Keratinocyte (primary cell): ENCODE measurements around the gene ANAPC10. TPM values are rescaled to one million over a fixed set of nuclear protein-coding genes. Genes with fewer than 3 reads are reported as not detected.

ENCODE experiments used
- DNase-seq: peaks from one replicate; pipeline ENCODE4 v3.0.0-alpha.2; 2011; ENCODE audit warnings: low read depth, missing footprints, low spot score
- FAIRE-seq: peaks from 2 replicates; lab custom pipeline; 2011; peaks lifted over from hg19 to GRCh38; lab: Jason Lieb, UNC
- H2AFZ ChIP-seq: 2 replicates; pipeline ENCODE4 v1.6.0; 2012; ENCODE audit warnings: low read length, control low read depth, inconsistent platforms; ENCODE audit not compliant: control insufficient read depth
- H3K27ac ChIP-seq: 2 replicates; pipeline ENCODE4 v1.5.1; 2011; ENCODE audit warnings: low read length; ENCODE audit not compliant: control insufficient read depth, insufficient read depth
- H3K27me3 ChIP-seq: 3 replicates; pipeline ENCODE4 v1.6.0; 2011; ENCODE audit warnings: low read length; ENCODE audit not compliant: control insufficient read depth, insufficient read depth; ENCODE audit errors: extremely low read depth
- H3K36me3 ChIP-seq, 2 experiments: 2 replicates in 1 of 2; 3 replicates in 1 of 2; pipeline ENCODE4 v1.5.1; 2011; ENCODE audit warnings: low read length in 2 of 2, mild to moderate bottlenecking in 1 of 2; ENCODE audit not compliant: control insufficient read depth in 2 of 2, insufficient read depth in 2 of 2; ENCODE audit errors: extremely low read depth in 1 of 2
- H3K4me1 ChIP-seq: 3 replicates; pipeline ENCODE4 v1.5.1; 2011; ENCODE audit warnings: low read length; ENCODE audit not compliant: control insufficient read depth, insufficient read depth; ENCODE audit errors: extremely low read depth
- H3K4me2 ChIP-seq: 3 replicates; pipeline ENCODE4 v1.6.0; 2011; ENCODE audit warnings: low read depth, low read length; ENCODE audit not compliant: control insufficient read depth, insufficient read depth; ENCODE audit errors: extremely low read depth
- H3K4me3 ChIP-seq, 3 experiments: fragments of 200-600 bp in 1 of 3; sonication (generic) in 1 of 3; 2 replicates in 2 of 3; 3 replicates in 1 of 3; pipeline ENCODE4 v1.5.1; 2011 to 2016; ENCODE audit warnings: low read length in 3 of 3, mild to moderate bottlenecking in 3 of 3, control low read depth in 2 of 3, inconsistent platforms in 1 of 3, low read depth in 1 of 3, mixed read lengths in 1 of 3, mixed run types in 1 of 3, moderate library complexity in 1 of 3; ENCODE audit not compliant: control insufficient read depth in 2 of 3, insufficient read depth in 2 of 3; ENCODE audit errors: extremely low read depth in 1 of 3
- H3K79me2 ChIP-seq: 2 replicates; pipeline ENCODE4 v1.6.0; 2012; ENCODE audit warnings: low read length; ENCODE audit not compliant: control insufficient read depth, insufficient read depth
- H3K9ac ChIP-seq: 3 replicates; pipeline ENCODE4 v1.6.0; 2011; ENCODE audit warnings: low read length; ENCODE audit not compliant: control insufficient read depth, insufficient read depth; ENCODE audit errors: extremely low read depth
- H3K9me1 ChIP-seq: 3 replicates; pipeline ENCODE4 v1.6.0; 2011; ENCODE audit warnings: low read length; ENCODE audit not compliant: control insufficient read depth, insufficient read depth; ENCODE audit errors: extremely low read depth
- H3K9me3 ChIP-seq: 2 replicates; pipeline ENCODE4 v1.5.1; 2012; ENCODE audit warnings: low read depth, low read length; ENCODE audit not compliant: control insufficient read depth
- H4K20me1 ChIP-seq: 3 replicates; pipeline ENCODE4 v1.6.0; 2011; ENCODE audit warnings: low read length; ENCODE audit not compliant: control insufficient read depth, insufficient read depth; ENCODE audit errors: extremely low read depth
- CTCF ChIP-seq, 3 experiments: IDR thresholded peaks in 1 of 3; conservative IDR thresholded peaks in 1 of 3; optimal IDR thresholded peaks in 1 of 3; 2 replicates in 2 of 3; 3 replicates in 1 of 3; pipeline versions ENCODE3 to v1.5.1; 2011; ENCODE audit warnings: low read length in 3 of 3, mild to moderate bottlenecking in 3 of 3, moderate library complexity in 2 of 3, control low read depth in 1 of 3, inconsistent platforms in 1 of 3; ENCODE audit not compliant: insufficient read depth in 2 of 3; ENCODE audit errors: extremely low read depth in 1 of 3
- EZH2 ChIP-seq: IDR thresholded peaks from one replicate; pipeline ENCODE4 v1.6.1; 2012; ENCODE audit warnings: inconsistent platforms, mild to moderate bottlenecking, low read length, moderate library complexity
- dilution Hi-C: fragments of 300-500 bp; cut with MboI; formaldehyde crosslinking; loops from one replicate; pipeline ENCODE4 v1.7.0; 2020; ENCODE audit warnings: low sequenced_read_pairs; ENCODE audit not compliant: extremely low pct_ligation_motif_present
- polyA plus RNA-seq, 5 experiments: library from polyadenylated mRNA; depleted of rRNA in 3 of 5; stranded (reverse) in 3 of 5; stranded (forward) in 1 of 5; unstranded in 1 of 5; fragments of >200 nt; gene quantifications; 1 replicate in 1 of 5; 2 replicates in 3 of 5; 3 replicates in 1 of 5; pipeline versions ENCODE4 v1.2.1 to v1.2.3, GENCODE V29; 2011 to 2012; ENCODE audit warnings: missing spikeins in 2 of 5, low read depth in 1 of 5, low replicate concordance in 1 of 5

The ANAPC10 gene
- polyA plus RNA-seq, 1 donor (not counting 4 experiments of a cell fraction or from before 2014, with no cell fraction given), result 34.3 TPM

- no peaks in the 10 kb centered on the region for H3K36me3 ChIP-seq
- dilution Hi-C loops, result no loop called here
- no peaks in the 10 kb centered on the region for H4K20me1 ChIP-seq
- H3K9me1 ChIP-seq, result no peaks in the 10 kb centered on the region
- DNase-seq (no peak), FAIRE-seq (no peak)
- H3K27ac ChIP-seq, result no peak overlapping the region
- H3K9me3 ChIP-seq, result no peaks in the 10 kb centered on the region
- no peaks in the 10 kb centered on the region for H3K4me1 ChIP-seq
- no peak overlapping the region for H2AFZ ChIP-seq
- no peak overlapping the region for H3K9ac ChIP-seq
- TF ChIP-seq CTCF (optimal IDR thresholded peaks at IDR 0.05 in 1 of 3, IDR thresholded peaks at IDR 0.05 in 1 of 3, conservative IDR thresholded peaks at IDR 0.05 in 1 of 3; ENCODE audit: extremely low read depth in 1 of 3, insufficient read depth in 2 of 3, low read length in 3 of 3), result no peak
- no peak overlapping the region for H3K4me3 ChIP-seq
- H3K4me2 ChIP-seq, result no peak overlapping the region
- H3K27me3 ChIP-seq, result no peaks in the 10 kb centered on the region
- H3K79me2 ChIP-seq, result no peaks in the 10 kb centered on the region
Measured at GRCh38 chr4:144948421-144948820, 149.6 kb downstream of the ANAPC10 start.

GRCh38 chr4:144948009-144948408 is 150.0 kb downstream of the ANAPC10 start:
- Histone ChIP-seq H3K4me2 (no peak overlapping the region), H3K4me1 (no peaks in the 10 kb centered on the region), H4K20me1 (no peaks in the 10 kb centered on the region), H3K79me2 (no peaks in the 10 kb centered on the region), H3K27me3 (no peaks in the 10 kb centered on the region), H3K9ac (no peak overlapping the region), H3K9me3 (no peaks in the 10 kb centered on the region), H3K36me3 (no peaks in the 10 kb centered on the region), H3K4me3 (no peak overlapping the region), H3K27ac (no peak overlapping the region), H3K9me1 (no peaks in the 10 kb centered on the region), H2AFZ (no peak overlapping the region)
- no peak for DNase-seq
- TF ChIP-seq CTCF (optimal IDR thresholded peaks at IDR 0.05 in 1 of 3, IDR thresholded peaks at IDR 0.05 in 1 of 3, conservative IDR thresholded peaks at IDR 0.05 in 1 of 3; ENCODE audit: extremely low read depth in 1 of 3, insufficient read depth in 2 of 3, low read length in 3 of 3) (no peak), EZH2 (no peak)
- FAIRE-seq, result no peak
- dilution Hi-C loops, result no loop called here

Other genes with a start within 250 kb of the ANAPC10 start
- gene ABCE1, start 115 bp upstream of the ANAPC10 start, polyA plus RNA-seq, result 79.8 to 116 TPM (median 110 TPM) in 3 replicates
- 20.0 to 30.2 TPM (median 25.1 TPM) in 3 replicates for gene OTUD4, start 82.4 kb upstream of the ANAPC10 start, polyA plus RNA-seq